Testis (tissue), 2 donors: ENCODE results near the gene TMEM273.

Source experiments
- POLR2A ChIP-seq: fragments of 450-650 bp; IDR thresholded peaks from one replicate; pipeline ENCODE4 v1.6.1; 2017; ENCODE audit warnings: antibody characterized with exemption, mild to moderate bottlenecking, moderate library complexity
- TF ChIP-seq, protein P1 (sequence below), 3 experiments: fragments of 450-650 bp in 2 of 3; fragments of 200-600 bp in 1 of 3; sonication (generic) in 1 of 3; IDR thresholded peaks; one replicate each; pipeline ENCODE4 v1.5.1; 2016 to 2019; ENCODE audit warnings: antibody characterized with exemption in 3 of 3, mild to moderate bottlenecking in 2 of 3, moderate library complexity in 1 of 3

- TF ChIP-seq POLR2A: no peak
- TF ChIP-seq, protein P1, sequence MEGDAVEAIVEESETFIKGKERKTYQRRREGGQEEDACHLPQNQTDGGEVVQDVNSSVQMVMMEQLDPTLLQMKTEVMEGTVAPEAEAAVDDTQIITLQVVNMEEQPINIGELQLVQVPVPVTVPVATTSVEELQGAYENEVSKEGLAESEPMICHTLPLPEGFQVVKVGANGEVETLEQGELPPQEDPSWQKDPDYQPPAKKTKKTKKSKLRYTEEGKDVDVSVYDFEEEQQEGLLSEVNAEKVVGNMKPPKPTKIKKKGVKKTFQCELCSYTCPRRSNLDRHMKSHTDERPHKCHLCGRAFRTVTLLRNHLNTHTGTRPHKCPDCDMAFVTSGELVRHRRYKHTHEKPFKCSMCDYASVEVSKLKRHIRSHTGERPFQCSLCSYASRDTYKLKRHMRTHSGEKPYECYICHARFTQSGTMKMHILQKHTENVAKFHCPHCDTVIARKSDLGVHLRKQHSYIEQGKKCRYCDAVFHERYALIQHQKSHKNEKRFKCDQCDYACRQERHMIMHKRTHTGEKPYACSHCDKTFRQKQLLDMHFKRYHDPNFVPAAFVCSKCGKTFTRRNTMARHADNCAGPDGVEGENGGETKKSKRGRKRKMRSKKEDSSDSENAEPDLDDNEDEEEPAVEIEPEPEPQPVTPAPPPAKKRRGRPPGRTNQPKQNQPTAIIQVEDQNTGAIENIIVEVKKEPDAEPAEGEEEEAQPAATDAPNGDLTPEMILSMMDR (IDR thresholded peaks at IDR 0.05): no peak
Measured at GRCh38 chr10:49118430-49119074, 69.6 kb downstream of the TMEM273 start.
